Pancreas (tissue), 10 donors: ENCODE results near the gene CXCR1. TPM values are rescaled to one million over a fixed set of nuclear protein-coding genes. Genes with fewer than 3 reads are reported as not detected.

Experiments
- ATAC-seq, 4 donors: fragments of 200-7000 bp; cut with Tn5 transposase; one replicate each; pipeline versions ENCODE4 v1.8.0 to v1.9.1; 2020; ENCODE audit warnings: mild to moderate bottlenecking in 4 of 4, moderate library complexity in 4 of 4
- DNase-seq, 6 donors: peaks; one replicate each; pipeline ENCODE4 v3.0.0-alpha.2; 2020
- FAIRE-seq: peaks from 2 replicates; lab custom pipeline; 2012; peaks lifted over from hg19 to GRCh38; lab: Jason Lieb, UNC
- H3K27ac ChIP-seq, 4 donors: fragments of 200-600 bp; sonication (generic); 1 replicate in 3 of 4; 2 replicates in 1 of 4; pipeline versions ENCODE4 v1.5.0 to v1.8.0; 2020
- H3K27me3 ChIP-seq, 4 donors: fragments of 200-600 bp; one replicate each; pipeline ENCODE4 v1.8.0; 2021
- H3K36me3 ChIP-seq, 3 donors: fragments of 200-600 bp; sonication (generic) in 1 of 3; one replicate each; pipeline versions ENCODE4 v1.5.0 to v1.8.0; 2020 to 2021
- H3K4me1 ChIP-seq, 3 donors: fragments of 200-600 bp; one replicate each; pipeline ENCODE4 v1.8.0; 2021
- H3K4me3 ChIP-seq, 4 donors: fragments of 200-600 bp; sonication (generic) in 2 of 4; one replicate each; pipeline versions ENCODE4 v1.5.0 to v1.8.0; 2020 to 2021
- H3K9me3 ChIP-seq, 4 donors: fragments of 200-600 bp; one replicate each; pipeline ENCODE4 v1.8.0; 2021
- CTCF ChIP-seq, 4 donors: fragments of 200-600 bp; sonication (generic) in 3 of 4; IDR thresholded peaks; one replicate each; pipeline versions ENCODE4 v1.5.0 to v1.8.0; 2021; ENCODE audit warnings: antibody characterized with exemption in 4 of 4
- WGBS, 2 donors: extraction: QIAGEN DNeasy Blood & Tissue Kit; methylation state at CpG; one replicate each; pipeline ENCODE4 v1.1.7; 2013; 5-methylcytosine and 5-hydroxymethylcytosine counted together
- intact Hi-C, 3 donors: fragments of 100-400 bp; cut with DNase I; formaldehyde crosslinking; loops; one replicate each; pipeline versions ENCODE4 v1.11.1 to v1.14.2; 2022
- polyA plus RNA-seq, 2 donors: library from polyadenylated mRNA; stranded (reverse); fragments of 200-250 nt; gene quantifications; one replicate each; pipeline ENCODE4 v1.2.3, GENCODE V29; 2013
- total RNA-seq, 6 donors: library from RNA; stranded (reverse); fragmentation: NEBNext Ultra II Directional in 4 of 6; extraction: Animal tissue kit (Norgen Biotek cat#: 25700) in 4 of 6; gene quantifications; one replicate each; pipeline versions ENCODE4 v1.2.1 to v1.2.4, GENCODE V29; 2021 to 2023
- donor health status: healthy with polysubstance abuse.
- donor health status: DM: no; HTN: no; CAD: no; lungs with moderate emphysema.
- donor health status: DM: no; HTN: no; CAD: no.
- donor health status: control.
- donor health status: control.
- donor health status: Bipolar disorder and iron deficiency.
- donor health status: DM: yes; HTN: yes; CAD: no.
- donor health status: DM: no; HTN: no; CAD: no.
- donor health status: DM: no; HTN: no; CAD: no.
- donor health status: DM: yes; HTN: yes; CAD: no.

Gene CXCR1
- total and polyA plus RNA-seq, 8 donors = 0.08 to 0.92 (median 0.52) TPM; not detected in 3

GRCh38 chr2:218155953-218156479, 10.7 kb downstream of the CXCR1 start:
- H3K4me3 ChIP-seq = no peak overlapping the region
- H3K4me1 ChIP-seq = no peaks in the 10 kb centered on the region
- FAIRE-seq (no peak), ATAC-seq (no peak), DNase-seq (no peak)
- H3K27me3 ChIP-seq = no peaks in the 10 kb centered on the region
- intact Hi-C loops = no loop called here
- no peak for TF ChIP-seq CTCF (IDR thresholded peaks at IDR 0.05)
- no peak overlapping the region for H3K27ac ChIP-seq
- H3K36me3 ChIP-seq = no peaks in the 10 kb centered on the region
- 84 to 87% methylated on average over 7 of the region's 7 CpGs for WGBS, 2 donors
- H3K9me3 ChIP-seq = no peaks in the 10 kb centered on the region

- Histone ChIP-seq H3K27ac (no peak overlapping the region), H3K36me3 (no peaks in the 10 kb centered on the region), H3K27me3 (no peaks in the 10 kb centered on the region), H3K9me3 (no peaks in the 10 kb centered on the region), H3K4me3 (no peak overlapping the region), H3K4me1 (no peaks in the 10 kb centered on the region)
- peak in 4 of 6 donors; percentile 18 to 78 (median 31) for DNase-seq
- FAIRE-seq = no peak
- peak; percentile 75 to 78 (median 76) for ATAC-seq
- TF ChIP-seq CTCF (IDR thresholded peaks at IDR 0.05) = no peak
- WGBS, 2 donors = 5 to 17% methylated on average over 1 of the region's 1 CpG
- intact Hi-C loops = no loop called here
Observed at GRCh38 chr2:218152777-218153176, 14.0 kb downstream of the CXCR1 start.

GRCh38 chr2:218152172-218152571, 14.6 kb downstream of the CXCR1 start:
- no peak for DNase-seq
- H3K4me3 ChIP-seq = no peak overlapping the region
- intact Hi-C loops = no loop called here
- no peak overlapping the region for H3K27ac ChIP-seq
- no peaks in the 10 kb centered on the region for H3K27me3 ChIP-seq
- no peak for ATAC-seq
- H3K9me3 ChIP-seq = no peaks in the 10 kb centered on the region
- H3K4me1 ChIP-seq = no peaks in the 10 kb centered on the region
- no peaks in the 10 kb centered on the region for H3K36me3 ChIP-seq
- 88 to 92% methylated on average over 8 of the region's 8 CpGs for WGBS, 2 donors
- FAIRE-seq = no peak
- TF ChIP-seq CTCF (IDR thresholded peaks at IDR 0.05) = no peak

- H3K4me1 ChIP-seq = no peaks in the 10 kb centered on the region
- 68 to 69% methylated on average over 5 of the region's 5 CpGs for WGBS, 2 donors
Observed at GRCh38 chr2:218149848-218150440, 16.8 kb downstream of the CXCR1 start.

More at GRCh38 chr2:218149848-218150440, 16.8 kb downstream of the CXCR1 start:
- no peak for TF ChIP-seq CTCF (IDR thresholded peaks at IDR 0.05)
- Histone ChIP-seq H3K9me3 (no peaks in the 10 kb centered on the region), H3K36me3 (no peaks in the 10 kb centered on the region), H3K27me3 (no peaks in the 10 kb centered on the region), H3K27ac (no peak overlapping the region), H3K4me3 (no peak overlapping the region)
- intact Hi-C loops = no loop called here
- FAIRE-seq (no peak), ATAC-seq (no peak), DNase-seq (no peak)
